ENCODE measurements around the gene IPO4. TPM values are rescaled to one million over a fixed set of nuclear protein-coding genes. Genes with fewer than 3 reads are reported as not detected.

The IPO4 gene
- total and polyA plus RNA-seq, 2 of the 13 experiments (the other 11 are each of a cell fraction or from before 2014, with no cell fraction given), result 39.0 to 179 TPM

GRCh38 chr14:24212924-24213865 is 24.6 kb upstream of the IPO4 start, which contains the start of gene CHMP4A (continued):
- 0 out of 2 replicates have a peak, but pooled peaks have one; percentile 38 for TF ChIP-seq ZSCAN22 (CRISPR knock-in tag; IDR thresholded peaks at IDR 0.05)
- TF ChIP-seq MLLT10 (CRISPR knock-in tag; IDR thresholded peaks at IDR 0.05), result no peak
- peak; percentile 25 for TF ChIP-seq ZNF576 (CRISPR knock-in tag; IDR thresholded peaks at IDR 0.05)
- peak; percentile 92 for TF ChIP-seq HINFP (CRISPR knock-in tag; IDR thresholded peaks at IDR 0.05; ENCODE audit: low read depth)
- peak; percentile 71; the same call in 1 of the 2 replicates for TF ChIP-seq NAIF1 (CRISPR knock-in tag; IDR thresholded peaks at IDR 0.05; ENCODE audit: borderline replicate concordance)
- peak in 1 of 2 experiments; percentile 56; a peak in 1 of 4 replicates for TF ChIP-seq NR2F1 (CRISPR knock-in tag; IDR thresholded peaks at IDR 0.05)
- TF ChIP-seq ZNF362 (CRISPR knock-in tag; IDR thresholded peaks at IDR 0.05; ENCODE audit: borderline replicate concordance), result peak; percentile 77; the same call in 1 of the 2 replicates
- TF ChIP-seq ONECUT2 (CRISPR knock-in tag; IDR thresholded peaks at IDR 0.05), result peak; percentile 54; the same call in 1 of the 2 replicates
- TF ChIP-seq ZNF350 (CRISPR knock-in tag; IDR thresholded peaks at IDR 0.05; ENCODE audit: borderline replicate concordance, low read depth), result peak; percentile 99
- no peak for TF ChIP-seq ZNF780A (CRISPR knock-in tag; IDR thresholded peaks at IDR 0.05)
- peak; percentile 50; the same call in 1 of the 2 replicates for TF ChIP-seq ATF6 (CRISPR knock-in tag; conservative IDR thresholded peaks at IDR 0.05)
- TF ChIP-seq AFF4 (CRISPR knock-in tag; IDR thresholded peaks at IDR 0.05), result peak; percentile 84
- TF ChIP-seq ZNF614 (CRISPR knock-in tag; IDR thresholded peaks at IDR 0.05; ENCODE audit: borderline replicate concordance), result peak; percentile 98
- no peak for TF ChIP-seq ZNF558 (CRISPR knock-in tag; IDR thresholded peaks at IDR 0.05; ENCODE audit: borderline replicate concordance)
- peak; percentile 98 for TF ChIP-seq HOXA5 (CRISPR knock-in tag; IDR thresholded peaks at IDR 0.05)
- TF ChIP-seq KLF15 (CRISPR knock-in tag; IDR thresholded peaks at IDR 0.05; ENCODE audit: borderline replicate concordance), result peak; percentile 90; the same call in 1 of the 2 replicates
- peak; percentile 99 for TF ChIP-seq ETS1 (CRISPR knock-in tag; IDR thresholded peaks at IDR 0.05)

Data from HepG2 (cell line).